Uterus (tissue), 2 donors: ENCODE data around the gene LRRC70.

Experiments
- POLR2A ChIP-seq, 2 donors: fragments of 450-650 bp; IDR thresholded peaks; one replicate each; pipeline ENCODE4 v1.6.1; 2016; ENCODE audit warnings: antibody characterized with exemption in 2 of 2, mild to moderate bottlenecking in 1 of 2, moderate library complexity in 1 of 2
- TF ChIP-seq, protein P1 (sequence below), 4 experiments: fragments of 200-600 bp in 2 of 4; fragments of 450-650 bp in 2 of 4; sonication (generic) in 2 of 4; IDR thresholded peaks; one replicate each; pipeline ENCODE4 v1.5.1; 2016 to 2019; ENCODE audit warnings: antibody characterized with exemption in 4 of 4, mild to moderate bottlenecking in 2 of 4, moderate library complexity in 1 of 4

- no peak for TF ChIP-seq POLR2A (IDR thresholded peaks at IDR 0.05)
- TF ChIP-seq, protein P1, sequence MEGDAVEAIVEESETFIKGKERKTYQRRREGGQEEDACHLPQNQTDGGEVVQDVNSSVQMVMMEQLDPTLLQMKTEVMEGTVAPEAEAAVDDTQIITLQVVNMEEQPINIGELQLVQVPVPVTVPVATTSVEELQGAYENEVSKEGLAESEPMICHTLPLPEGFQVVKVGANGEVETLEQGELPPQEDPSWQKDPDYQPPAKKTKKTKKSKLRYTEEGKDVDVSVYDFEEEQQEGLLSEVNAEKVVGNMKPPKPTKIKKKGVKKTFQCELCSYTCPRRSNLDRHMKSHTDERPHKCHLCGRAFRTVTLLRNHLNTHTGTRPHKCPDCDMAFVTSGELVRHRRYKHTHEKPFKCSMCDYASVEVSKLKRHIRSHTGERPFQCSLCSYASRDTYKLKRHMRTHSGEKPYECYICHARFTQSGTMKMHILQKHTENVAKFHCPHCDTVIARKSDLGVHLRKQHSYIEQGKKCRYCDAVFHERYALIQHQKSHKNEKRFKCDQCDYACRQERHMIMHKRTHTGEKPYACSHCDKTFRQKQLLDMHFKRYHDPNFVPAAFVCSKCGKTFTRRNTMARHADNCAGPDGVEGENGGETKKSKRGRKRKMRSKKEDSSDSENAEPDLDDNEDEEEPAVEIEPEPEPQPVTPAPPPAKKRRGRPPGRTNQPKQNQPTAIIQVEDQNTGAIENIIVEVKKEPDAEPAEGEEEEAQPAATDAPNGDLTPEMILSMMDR (IDR thresholded peaks at IDR 0.05): no peak
Observed at GRCh38 chr5:62588668-62589067, 10.0 kb downstream of the LRRC70 start.
